Lower leg skin (tissue), 3 donors: ENCODE measurements around the gene SKOR2.

Source experiments
- CTCF ChIP-seq, 3 donors: fragments of 450-650 bp; IDR thresholded peaks; one replicate each; pipeline ENCODE4 v1.5.1; 2016; ENCODE audit warnings: antibody characterized with exemption in 3 of 3, mild to moderate bottlenecking in 3 of 3, moderate library complexity in 2 of 3
- POLR2A ChIP-seq, 2 donors: fragments of 450-650 bp; IDR thresholded peaks; one replicate each; pipeline ENCODE4 v1.6.1; 2016 to 2017; ENCODE audit warnings: antibody characterized with exemption in 2 of 2, mild to moderate bottlenecking in 1 of 2, moderate library complexity in 1 of 2

GRCh38 chr18:47288741-47289140 is 37.3 kb upstream of the SKOR2 start:
- TF ChIP-seq CTCF (IDR thresholded peaks at IDR 0.05) (no peak), POLR2A (IDR thresholded peaks at IDR 0.05) (no peak)
